Psoas muscle (tissue), 8 donors: ENCODE results near the gene NDUFB3. TPM values are rescaled to one million over a fixed set of nuclear protein-coding genes. Genes with fewer than 3 reads are reported as not detected.
"Not testable (repeated sequence)": the region's sequence is repeated elsewhere in the genome, so short reads cannot be mapped to it uniquely, and the experiment has no call there.

Source experiments
- ATAC-seq, 4 donors: fragments of 200-7000 bp; cut with Tn5 transposase; one replicate each; pipeline ENCODE4 v1.9.1; 2020; ENCODE audit warnings: moderate library complexity in 3 of 4, mild to moderate bottlenecking in 2 of 4
- DNase-seq, 2 donors: peaks; one replicate each; pipeline ENCODE4 v3.0.0-alpha.2; 2020
- H3K27ac ChIP-seq: fragments of 200-600 bp; one replicate; pipeline ENCODE4 v1.8.0; 2022
- H3K27me3 ChIP-seq, 3 donors: fragments of 200-600 bp in 1 of 3; one replicate each; pipeline versions ENCODE4 v1.6.1 to v1.8.0; 2013 to 2022; ENCODE audit warnings: low read length in 2 of 3, mild to moderate bottlenecking in 2 of 3, moderate library complexity in 1 of 3; ENCODE audit not compliant: insufficient read depth in 3 of 3
- H3K36me3 ChIP-seq, 2 donors: fragments of 200-600 bp in 1 of 2; one replicate each; pipeline versions ENCODE4 v1.6.1 to v1.8.0; 2013 to 2022; ENCODE audit warnings: low read depth in 1 of 2, mild to moderate bottlenecking in 1 of 2, moderate library complexity in 1 of 2; ENCODE audit not compliant: insufficient read depth in 1 of 2
- H3K4me1 ChIP-seq: fragments of 200-600 bp; one replicate; pipeline ENCODE4 v1.8.0; 2022
- H3K4me3 ChIP-seq: fragments of 200-600 bp; one replicate; pipeline ENCODE4 v1.8.0; 2022; ENCODE audit warnings: mild to moderate bottlenecking
- H3K9me3 ChIP-seq: fragments of 200-600 bp; one replicate; pipeline ENCODE4 v1.8.0; 2022
- WGBS, 3 donors: extraction: QIAGEN DNeasy Blood & Tissue Kit; methylation state at CpG; one replicate each; pipeline versions ENCODE4 v1.1.6 to v1.1.7; 2013; 5-methylcytosine and 5-hydroxymethylcytosine counted together
- intact Hi-C, 2 donors: fragments of 100-400 bp; cut with DNase I; formaldehyde crosslinking; loops; one replicate each; pipeline versions ENCODE4 v1.11.0 to v1.14.2; 2022
- polyA plus RNA-seq, 3 donors: library from polyadenylated mRNA; stranded (reverse); fragments of 200-250 nt; gene quantifications; one replicate each; pipeline ENCODE4 v1.2.3, GENCODE V29; 2013
- total RNA-seq, 4 donors: library from RNA; stranded (reverse); fragmentation: NEBNext Ultra II Directional in 2 of 4; extraction: Animal tissue kit (Norgen Biotek cat#: 25700) in 2 of 4; gene quantifications; one replicate each; pipeline versions ENCODE4 v1.2.1 to v1.2.4, GENCODE V29; 2021 to 2023
- TF ChIP-seq, protein P1 (sequence below): fragments of 200-600 bp; IDR thresholded peaks from one replicate; pipeline ENCODE4 v1.8.0; 2022; ENCODE audit warnings: antibody characterized with exemption
- donor health status: healthy with polysubstance abuse.
- donor health status: DM: no; HTN: no; CAD: no; lungs with moderate emphysema.
- donor health status: Bipolar disorder and iron deficiency.
- donor health status: healthy.
- donor health status: DM: yes; HTN: yes; CAD: no.
- donor health status: DM: no; HTN: no; CAD: no.
- donor health status: DM: no; HTN: no; CAD: no.
- donor health status: DM: yes; HTN: yes; CAD: no.

The NDUFB3 gene
- total and polyA plus RNA-seq, 7 donors, result 188 to 271 (median 255) TPM

DNA sequence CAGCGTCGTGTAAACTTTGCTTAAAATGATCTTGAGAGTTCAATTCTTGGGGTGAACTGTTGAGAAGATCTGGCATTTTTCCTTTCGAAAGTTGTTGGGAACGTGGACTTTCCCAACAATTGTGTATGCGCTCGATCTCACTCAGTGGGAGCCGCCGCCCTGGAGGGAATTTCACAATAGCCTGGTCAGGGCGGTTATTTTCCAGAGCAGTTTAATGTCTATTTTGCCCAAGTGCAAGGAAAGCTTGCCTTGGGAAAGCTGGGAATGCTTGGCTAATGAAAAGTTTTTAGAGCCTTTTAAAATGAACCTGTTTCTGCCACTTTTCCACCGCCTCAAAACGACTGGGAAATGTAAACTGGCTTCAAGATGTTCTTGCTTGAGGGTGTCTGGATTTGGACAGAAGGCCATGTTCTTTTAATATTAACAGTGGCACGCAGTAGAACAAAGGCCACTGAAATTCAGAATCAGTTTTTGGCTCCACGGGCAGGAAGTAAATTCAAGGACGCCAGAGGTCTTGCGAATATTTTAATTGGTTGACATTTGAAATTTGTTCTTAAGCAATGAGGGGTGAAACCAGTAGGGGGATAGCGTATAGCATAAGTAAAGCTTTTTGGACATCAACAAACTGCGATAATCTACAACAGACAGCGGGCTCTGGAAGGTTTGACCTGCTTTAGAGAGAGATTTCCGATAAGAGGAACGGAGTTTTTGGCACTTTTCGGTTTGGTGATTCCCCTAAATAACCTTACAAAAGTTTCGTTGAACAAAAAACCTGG lies 45.3 kb downstream of the NDUFB3 start:
- peak; percentile 18 to 43 (median 26) for ATAC-seq
- H3K9me3 ChIP-seq, result no peaks in the 10 kb centered on the region
- H3K4me1 ChIP-seq, result peaks cover 41% of the 10 kb centered on the region
- DNase-seq, result peak; percentile 77 to 87
- intact Hi-C loops, result loop anchor here (5.0 kb wide), 2 partner anchors 35 to 45 kb away; partner anchors contain the start of genes HYCC2 (in 1 of the 2) and NDUFB3 (in 1 of the 2)
- peak overlapping the region; percentile 100 for H3K4me3 ChIP-seq
- H3K27me3 ChIP-seq, result no peaks in the 10 kb centered on the region
- WGBS, 3 donors, result 0 to 2% (median 1%) methylated on average over 22 of the region's 22 CpGs
- TF ChIP-seq, protein P1, sequence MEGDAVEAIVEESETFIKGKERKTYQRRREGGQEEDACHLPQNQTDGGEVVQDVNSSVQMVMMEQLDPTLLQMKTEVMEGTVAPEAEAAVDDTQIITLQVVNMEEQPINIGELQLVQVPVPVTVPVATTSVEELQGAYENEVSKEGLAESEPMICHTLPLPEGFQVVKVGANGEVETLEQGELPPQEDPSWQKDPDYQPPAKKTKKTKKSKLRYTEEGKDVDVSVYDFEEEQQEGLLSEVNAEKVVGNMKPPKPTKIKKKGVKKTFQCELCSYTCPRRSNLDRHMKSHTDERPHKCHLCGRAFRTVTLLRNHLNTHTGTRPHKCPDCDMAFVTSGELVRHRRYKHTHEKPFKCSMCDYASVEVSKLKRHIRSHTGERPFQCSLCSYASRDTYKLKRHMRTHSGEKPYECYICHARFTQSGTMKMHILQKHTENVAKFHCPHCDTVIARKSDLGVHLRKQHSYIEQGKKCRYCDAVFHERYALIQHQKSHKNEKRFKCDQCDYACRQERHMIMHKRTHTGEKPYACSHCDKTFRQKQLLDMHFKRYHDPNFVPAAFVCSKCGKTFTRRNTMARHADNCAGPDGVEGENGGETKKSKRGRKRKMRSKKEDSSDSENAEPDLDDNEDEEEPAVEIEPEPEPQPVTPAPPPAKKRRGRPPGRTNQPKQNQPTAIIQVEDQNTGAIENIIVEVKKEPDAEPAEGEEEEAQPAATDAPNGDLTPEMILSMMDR, result peak; percentile 24
- peak overlapping the region; percentile 100 for H3K27ac ChIP-seq
- H3K36me3 ChIP-seq, result peaks cover 2 to 11% of the 10 kb centered on the region in 2 donors

DNA sequence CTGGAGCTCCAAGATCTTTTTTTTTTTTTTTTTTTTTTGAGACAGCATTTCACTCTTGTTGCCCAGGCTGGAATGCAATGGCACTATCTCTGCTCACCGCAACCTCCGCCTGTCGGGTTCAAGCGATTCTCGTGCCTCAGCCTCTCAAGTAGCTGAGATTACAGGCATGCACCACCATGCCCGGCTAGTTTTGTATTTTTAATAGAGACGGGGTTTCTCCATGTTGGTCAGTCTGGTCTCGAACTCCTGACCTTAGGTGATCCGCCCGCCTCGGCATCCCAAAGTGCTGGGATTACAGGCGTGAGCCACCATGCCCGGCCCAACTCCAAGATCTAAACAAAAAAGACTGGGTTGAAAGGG lies 45.9 kb downstream of the NDUFB3 start:
- 5 to 7% (median 5%) methylated on average over 13 of the region's 13 CpGs for WGBS, 3 donors
- Histone ChIP-seq H3K4me3 (peak overlapping the region; percentile 100), H3K4me1 (peaks cover 46% of the 10 kb centered on the region), H3K27ac (peak overlapping the region; percentile 100), H3K36me3 (peaks cover 2 to 17% of the 10 kb centered on the region in 2 donors)
- intact Hi-C loops, result loop anchor here (5.0 kb wide), 2 partner anchors 35 to 45 kb away; partner anchors contain the start of genes HYCC2 (in 1 of the 2) and NDUFB3 (in 1 of the 2)
- not testable (repeated sequence) for H3K27me3 ChIP-seq, H3K9me3 ChIP-seq
- ATAC-seq, result peak; percentile 0 to 26 (median 24)
- DNase-seq, result peak in 1 of 2 donors; percentile 68

DNA sequence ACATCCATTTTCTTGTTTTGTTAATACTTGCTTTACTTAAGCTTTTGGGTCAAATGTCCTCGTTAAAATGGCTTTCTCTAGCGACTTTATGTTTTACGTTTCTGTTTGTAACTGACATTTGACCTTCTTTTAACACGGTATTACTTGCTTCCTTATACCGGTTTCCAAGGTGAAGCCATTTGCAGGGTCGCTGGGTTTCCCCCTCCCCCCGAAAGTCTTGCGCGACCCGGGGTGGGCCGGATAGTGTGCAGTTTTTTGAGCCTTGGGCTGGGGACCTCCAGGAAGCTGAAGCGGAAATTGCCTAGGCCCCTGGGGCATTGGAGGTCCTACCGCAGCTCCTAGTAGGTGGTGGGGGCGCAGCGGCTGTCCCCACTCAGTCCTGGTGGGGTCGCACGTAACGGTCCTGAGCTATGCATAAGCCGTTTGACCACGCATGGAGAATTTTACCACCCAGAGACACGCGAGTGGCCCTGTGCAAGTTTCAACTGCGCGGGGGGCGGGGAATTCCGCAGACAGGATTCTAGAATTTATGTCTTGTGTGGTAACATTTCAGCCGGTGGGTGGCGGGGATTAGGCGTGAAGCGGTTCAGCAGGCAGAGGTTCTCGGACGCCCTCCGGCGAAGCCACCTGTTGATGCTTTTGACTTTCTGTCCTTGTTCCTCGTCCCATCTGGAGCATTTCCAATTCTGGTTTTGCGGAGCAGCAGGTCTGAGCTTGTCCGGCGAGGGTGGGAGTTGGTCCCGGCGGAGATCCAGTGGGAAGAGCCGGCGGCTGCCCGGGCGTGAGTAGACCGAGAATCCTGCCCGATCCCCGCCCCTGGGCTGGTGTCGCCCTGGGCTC lies 46.5 kb downstream of the NDUFB3 start:
- intact Hi-C loops, result loop anchor here (5.0 kb wide), 2 partner anchors 34 to 46 kb away; partner anchors contain the start of genes HYCC2 (in 1 of the 2) and NDUFB3 (in 1 of the 2)

DNA sequence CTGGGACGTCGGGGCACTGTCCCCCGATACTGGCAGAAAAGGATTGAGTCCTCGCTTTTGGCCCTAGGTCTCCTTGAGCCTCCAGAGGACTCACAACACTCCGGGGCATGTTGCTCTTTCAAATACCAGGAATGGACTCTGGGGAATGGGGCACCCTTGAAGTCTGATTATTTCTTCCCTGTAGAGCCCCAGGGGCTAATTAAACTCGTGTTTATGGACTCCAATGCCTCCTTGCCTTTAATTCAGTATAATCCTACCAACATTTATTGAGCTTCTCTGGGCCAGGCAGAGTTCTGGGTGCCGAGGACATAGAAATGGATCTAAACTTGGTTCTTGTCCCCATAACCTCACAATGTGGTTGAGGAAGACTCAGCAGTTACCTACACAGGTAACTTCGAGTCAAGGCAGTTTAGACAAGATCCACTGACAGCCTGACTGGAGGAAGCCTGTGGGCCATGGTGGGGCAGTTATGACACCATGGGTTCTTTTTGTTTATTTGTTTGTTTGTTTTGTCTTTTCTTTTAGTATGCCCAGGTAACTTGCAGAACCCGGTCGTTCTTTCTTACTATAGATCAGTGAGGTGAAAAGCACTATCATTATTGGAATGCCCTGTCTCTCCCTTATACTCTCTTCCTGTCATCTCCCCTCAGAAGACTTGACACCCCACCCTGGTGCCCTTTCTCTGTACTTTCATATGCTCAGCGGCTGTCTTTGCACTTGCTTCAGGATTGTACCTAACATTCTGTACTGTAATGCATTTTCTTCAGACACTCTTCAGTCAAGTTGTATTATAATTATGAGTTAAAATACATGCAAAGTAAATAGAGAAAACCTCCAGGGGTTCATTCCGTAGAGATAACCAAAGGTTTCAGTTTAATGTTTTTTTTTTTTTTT lies 47.4 kb downstream of the NDUFB3 start:
- intact Hi-C loops, result loop anchor here (5.0 kb wide), 2 partner anchors 33 to 47 kb away; partner anchors contain the start of genes HYCC2 (in 1 of the 2) and NDUFB3 (in 1 of the 2)
- Histone ChIP-seq H3K36me3 (peaks cover 2 to 17% of the 10 kb centered on the region in 2 donors), H3K4me1 (peaks cover 60% of the 10 kb centered on the region), H3K9me3 (no peaks in the 10 kb centered on the region), H3K27ac (peak overlapping the region; percentile 100), H3K4me3 (peak overlapping the region; percentile 100), H3K27me3 (no peaks in the 10 kb centered on the region)
- ATAC-seq (peak in 1 of 4 donors; percentile 24), DNase-seq (no peak)
- TF ChIP-seq, protein P1, result no peak
- WGBS, 3 donors, result 6 to 12% (median 10%) methylated on average over 12 of the region's 12 CpGs

More for the DNA sequence above, 46.5 kb downstream of the NDUFB3 start:
- DNase-seq, result peak; percentile 90 to 96
- TF ChIP-seq, protein P1, result peak; percentile 51
- no peaks in the 10 kb centered on the region for H3K27me3 ChIP-seq
- peaks cover 52% of the 10 kb centered on the region for H3K4me1 ChIP-seq
- WGBS, 3 donors, result 0 to 1% (median 0%) methylated on average over 48 of the region's 48 CpGs
- peak overlapping the region; percentile 100 for H3K4me3 ChIP-seq
- peak; percentile 61 to 72 (median 68) for ATAC-seq
- no peaks in the 10 kb centered on the region for H3K9me3 ChIP-seq
- H3K36me3 ChIP-seq, result peaks cover 2 to 17% of the 10 kb centered on the region in 2 donors
- H3K27ac ChIP-seq, result peak overlapping the region; percentile 100
